HFF-Myc (cell line): ENCODE results near the gene DAAM1.

Experiments
- DNase-seq: peaks from one replicate; pipeline ENCODE4 v3.0.0-alpha.2; 2011; ENCODE audit warnings: low read depth; ENCODE audit errors: extremely low read depth
- H3K4me3 ChIP-seq: replicated peaks from 2 replicates; pipeline ENCODE4 v1.5.1; 2011; ENCODE audit warnings: low read depth, mild to moderate bottlenecking, control low read depth, low read length
- CTCF ChIP-seq: IDR thresholded peaks from 2 replicates; pipeline ENCODE4 v1.5.1; 2012; ENCODE audit warnings: mild to moderate bottlenecking, low read depth, low read length, control low read depth; ENCODE audit errors: missing control alignments

DAAM1 gene

GRCh38 chr14:59225281-59225680 is 36.8 kb downstream of the DAAM1 start:
- no peak for TF ChIP-seq CTCF
- no peak overlapping the region for H3K4me3 ChIP-seq
- no peak for DNase-seq

GRCh38 chr14:59228421-59228820 is 40.0 kb downstream of the DAAM1 start:
- TF ChIP-seq CTCF, result no peak
- H3K4me3 ChIP-seq, result no peak overlapping the region
- DNase-seq, result no peak

- TF ChIP-seq CTCF, result no peak
- H3K4me3 ChIP-seq, result no peak overlapping the region
- no peak for DNase-seq
These were observed 41.4 kb downstream of the DAAM1 start for GRCh38 chr14:59229653-59230406.

- no peak overlapping the region for H3K4me3 ChIP-seq
- DNase-seq, result no peak
- no peak for TF ChIP-seq CTCF
These were observed 47.7 kb downstream of the DAAM1 start for GRCh38 chr14:59236195-59236594.

GRCh38 chr14:59238216-59238615 is 49.7 kb downstream of the DAAM1 start:
- H3K4me3 ChIP-seq, result no peak overlapping the region
- no peak for TF ChIP-seq CTCF
- no peak for DNase-seq

GRCh38 chr14:59239022-59239421 is 50.6 kb downstream of the DAAM1 start:
- H3K4me3 ChIP-seq, result no peak overlapping the region
- no peak for DNase-seq
- TF ChIP-seq CTCF, result no peak

GRCh38 chr14:59240356-59240755 is 51.9 kb downstream of the DAAM1 start:
- TF ChIP-seq CTCF, result no peak
- no peak for DNase-seq
- H3K4me3 ChIP-seq, result no peak overlapping the region
